WTC11 (cell line): Measurements from ENCODE around the gene PDYN.

Experiments used
- NFYB ChIP-seq: sonication (generic); formaldehyde crosslinking; conservative IDR thresholded peaks from 2 replicates; pipeline ENCODE4 v1.8.0; 2022; ENCODE audit warnings: low read depth, missing genetic modification reagents
- TCF7 ChIP-seq: sonication (generic); formaldehyde crosslinking; IDR thresholded peaks from 2 replicates; pipeline ENCODE4 v1.8.0; 2022; ENCODE audit warnings: mild to moderate bottlenecking, low read depth, missing genetic modification reagents, moderate library complexity
- TEAD1 ChIP-seq: sonication (generic); formaldehyde crosslinking; IDR thresholded peaks from 2 replicates; pipeline ENCODE4 v1.8.0; 2022; ENCODE audit warnings: mild to moderate bottlenecking, missing genetic modification reagents
- TF ChIP-seq, protein P1 (sequence below): fragments of 200-600 bp; IDR thresholded peaks from 2 replicates; pipeline ENCODE4 v1.8.0; 2022; ENCODE audit warnings: antibody characterized with exemption
- TF ChIP-seq, protein P2 (sequence below): sonication (generic); formaldehyde crosslinking; IDR thresholded peaks from 2 replicates; pipeline ENCODE4 v1.8.1; 2022; ENCODE audit warnings: low read depth, missing genetic modification reagents, borderline replicate concordance
- TF ChIP-seq, protein P3 (sequence below): sonication (generic); formaldehyde crosslinking; IDR thresholded peaks from 2 replicates; pipeline ENCODE4 v1.8.0; 2022; ENCODE audit warnings: mild to moderate bottlenecking, missing genetic modification reagents
- TF ChIP-seq, protein P4 (sequence below): sonication (generic); formaldehyde crosslinking; conservative IDR thresholded peaks from 2 replicates; pipeline ENCODE4 v1.8.1; 2022; ENCODE audit warnings: mild to moderate bottlenecking, missing genetic modification reagents
- TF ChIP-seq, protein P5 (sequence below): sonication (generic); formaldehyde crosslinking; IDR thresholded peaks from 2 replicates; pipeline ENCODE4 v1.8.1; 2023; ENCODE audit warnings: mild to moderate bottlenecking, missing genetic modification reagents, moderate library complexity
- TF ChIP-seq, protein P6 (sequence below): sonication (generic); formaldehyde crosslinking; conservative IDR thresholded peaks from 2 replicates; pipeline ENCODE4 v1.8.1; 2023; ENCODE audit warnings: mild to moderate bottlenecking, low read depth, missing genetic modification reagents, moderate library complexity
- TF ChIP-seq, protein P7 (sequence below): sonication (generic); formaldehyde crosslinking; IDR thresholded peaks from 2 replicates; pipeline ENCODE4 v1.8.0; 2023; ENCODE audit warnings: missing genetic modification reagents
- TF ChIP-seq, protein P8 (sequence below): sonication (generic); formaldehyde crosslinking; IDR thresholded peaks from 2 replicates; pipeline ENCODE4 v1.8.1; 2023; ENCODE audit warnings: mild to moderate bottlenecking, missing genetic modification reagents
- TF ChIP-seq, protein P9 (sequence below): sonication (generic); formaldehyde crosslinking; IDR thresholded peaks from 2 replicates; pipeline ENCODE4 v1.8.1; 2023; ENCODE audit warnings: mild to moderate bottlenecking, missing genetic modification reagents, borderline replicate concordance

DNA sequence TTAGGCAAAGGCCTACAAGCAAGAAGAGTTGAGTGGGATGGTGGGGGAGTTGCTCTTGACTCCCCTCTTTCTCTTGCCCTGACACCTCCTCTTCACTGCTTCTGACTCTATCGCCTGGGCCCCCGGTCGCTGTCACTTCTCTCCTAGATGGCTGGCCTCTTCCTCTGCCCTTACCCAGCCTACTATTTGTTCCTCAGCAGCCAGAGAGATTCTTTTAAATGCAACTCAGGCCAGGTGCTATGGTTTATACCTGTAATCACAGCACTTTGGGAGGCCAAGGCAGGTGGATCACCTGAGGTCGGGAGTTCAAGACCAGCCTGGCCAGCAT is 4.3 kb upstream of the PDYN start:
- TF ChIP-seq, protein P1, sequence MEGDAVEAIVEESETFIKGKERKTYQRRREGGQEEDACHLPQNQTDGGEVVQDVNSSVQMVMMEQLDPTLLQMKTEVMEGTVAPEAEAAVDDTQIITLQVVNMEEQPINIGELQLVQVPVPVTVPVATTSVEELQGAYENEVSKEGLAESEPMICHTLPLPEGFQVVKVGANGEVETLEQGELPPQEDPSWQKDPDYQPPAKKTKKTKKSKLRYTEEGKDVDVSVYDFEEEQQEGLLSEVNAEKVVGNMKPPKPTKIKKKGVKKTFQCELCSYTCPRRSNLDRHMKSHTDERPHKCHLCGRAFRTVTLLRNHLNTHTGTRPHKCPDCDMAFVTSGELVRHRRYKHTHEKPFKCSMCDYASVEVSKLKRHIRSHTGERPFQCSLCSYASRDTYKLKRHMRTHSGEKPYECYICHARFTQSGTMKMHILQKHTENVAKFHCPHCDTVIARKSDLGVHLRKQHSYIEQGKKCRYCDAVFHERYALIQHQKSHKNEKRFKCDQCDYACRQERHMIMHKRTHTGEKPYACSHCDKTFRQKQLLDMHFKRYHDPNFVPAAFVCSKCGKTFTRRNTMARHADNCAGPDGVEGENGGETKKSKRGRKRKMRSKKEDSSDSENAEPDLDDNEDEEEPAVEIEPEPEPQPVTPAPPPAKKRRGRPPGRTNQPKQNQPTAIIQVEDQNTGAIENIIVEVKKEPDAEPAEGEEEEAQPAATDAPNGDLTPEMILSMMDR: no peak
- TF ChIP-seq TCF7 (CRISPR knock-in tag) (no peak), TEAD1 (CRISPR knock-in tag) (no peak), NFYB (no peak)
- TF ChIP-seq, protein P2, sequence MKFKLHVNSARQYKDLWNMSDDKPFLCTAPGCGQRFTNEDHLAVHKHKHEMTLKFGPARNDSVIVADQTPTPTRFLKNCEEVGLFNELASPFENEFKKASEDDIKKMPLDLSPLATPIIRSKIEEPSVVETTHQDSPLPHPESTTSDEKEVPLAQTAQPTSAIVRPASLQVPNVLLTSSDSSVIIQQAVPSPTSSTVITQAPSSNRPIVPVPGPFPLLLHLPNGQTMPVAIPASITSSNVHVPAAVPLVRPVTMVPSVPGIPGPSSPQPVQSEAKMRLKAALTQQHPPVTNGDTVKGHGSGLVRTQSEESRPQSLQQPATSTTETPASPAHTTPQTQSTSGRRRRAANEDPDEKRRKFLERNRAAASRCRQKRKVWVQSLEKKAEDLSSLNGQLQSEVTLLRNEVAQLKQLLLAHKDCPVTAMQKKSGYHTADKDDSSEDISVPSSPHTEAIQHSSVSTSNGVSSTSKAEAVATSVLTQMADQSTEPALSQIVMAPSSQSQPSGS (CRISPR knock-in tag): no peak
- TF ChIP-seq, protein P3, sequence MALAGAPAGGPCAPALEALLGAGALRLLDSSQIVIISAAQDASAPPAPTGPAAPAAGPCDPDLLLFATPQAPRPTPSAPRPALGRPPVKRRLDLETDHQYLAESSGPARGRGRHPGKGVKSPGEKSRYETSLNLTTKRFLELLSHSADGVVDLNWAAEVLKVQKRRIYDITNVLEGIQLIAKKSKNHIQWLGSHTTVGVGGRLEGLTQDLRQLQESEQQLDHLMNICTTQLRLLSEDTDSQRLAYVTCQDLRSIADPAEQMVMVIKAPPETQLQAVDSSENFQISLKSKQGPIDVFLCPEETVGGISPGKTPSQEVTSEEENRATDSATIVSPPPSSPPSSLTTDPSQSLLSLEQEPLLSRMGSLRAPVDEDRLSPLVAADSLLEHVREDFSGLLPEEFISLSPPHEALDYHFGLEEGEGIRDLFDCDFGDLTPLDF (CRISPR knock-in tag): no peak
- TF ChIP-seq, protein P4, sequence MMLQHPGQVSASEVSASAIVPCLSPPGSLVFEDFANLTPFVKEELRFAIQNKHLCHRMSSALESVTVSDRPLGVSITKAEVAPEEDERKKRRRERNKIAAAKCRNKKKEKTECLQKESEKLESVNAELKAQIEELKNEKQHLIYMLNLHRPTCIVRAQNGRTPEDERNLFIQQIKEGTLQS: no peak
- TF ChIP-seq, protein P5, sequence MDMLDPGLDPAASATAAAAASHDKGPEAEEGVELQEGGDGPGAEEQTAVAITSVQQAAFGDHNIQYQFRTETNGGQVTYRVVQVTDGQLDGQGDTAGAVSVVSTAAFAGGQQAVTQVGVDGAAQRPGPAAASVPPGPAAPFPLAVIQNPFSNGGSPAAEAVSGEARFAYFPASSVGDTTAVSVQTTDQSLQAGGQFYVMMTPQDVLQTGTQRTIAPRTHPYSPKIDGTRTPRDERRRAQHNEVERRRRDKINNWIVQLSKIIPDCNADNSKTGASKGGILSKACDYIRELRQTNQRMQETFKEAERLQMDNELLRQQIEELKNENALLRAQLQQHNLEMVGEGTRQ: no peak
- TF ChIP-seq, protein P6, sequence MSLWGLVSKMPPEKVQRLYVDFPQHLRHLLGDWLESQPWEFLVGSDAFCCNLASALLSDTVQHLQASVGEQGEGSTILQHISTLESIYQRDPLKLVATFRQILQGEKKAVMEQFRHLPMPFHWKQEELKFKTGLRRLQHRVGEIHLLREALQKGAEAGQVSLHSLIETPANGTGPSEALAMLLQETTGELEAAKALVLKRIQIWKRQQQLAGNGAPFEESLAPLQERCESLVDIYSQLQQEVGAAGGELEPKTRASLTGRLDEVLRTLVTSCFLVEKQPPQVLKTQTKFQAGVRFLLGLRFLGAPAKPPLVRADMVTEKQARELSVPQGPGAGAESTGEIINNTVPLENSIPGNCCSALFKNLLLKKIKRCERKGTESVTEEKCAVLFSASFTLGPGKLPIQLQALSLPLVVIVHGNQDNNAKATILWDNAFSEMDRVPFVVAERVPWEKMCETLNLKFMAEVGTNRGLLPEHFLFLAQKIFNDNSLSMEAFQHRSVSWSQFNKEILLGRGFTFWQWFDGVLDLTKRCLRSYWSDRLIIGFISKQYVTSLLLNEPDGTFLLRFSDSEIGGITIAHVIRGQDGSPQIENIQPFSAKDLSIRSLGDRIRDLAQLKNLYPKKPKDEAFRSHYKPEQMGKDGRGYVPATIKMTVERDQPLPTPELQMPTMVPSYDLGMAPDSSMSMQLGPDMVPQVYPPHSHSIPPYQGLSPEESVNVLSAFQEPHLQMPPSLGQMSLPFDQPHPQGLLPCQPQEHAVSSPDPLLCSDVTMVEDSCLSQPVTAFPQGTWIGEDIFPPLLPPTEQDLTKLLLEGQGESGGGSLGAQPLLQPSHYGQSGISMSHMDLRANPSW (CRISPR knock-in tag): no peak
- TF ChIP-seq, protein P7, sequence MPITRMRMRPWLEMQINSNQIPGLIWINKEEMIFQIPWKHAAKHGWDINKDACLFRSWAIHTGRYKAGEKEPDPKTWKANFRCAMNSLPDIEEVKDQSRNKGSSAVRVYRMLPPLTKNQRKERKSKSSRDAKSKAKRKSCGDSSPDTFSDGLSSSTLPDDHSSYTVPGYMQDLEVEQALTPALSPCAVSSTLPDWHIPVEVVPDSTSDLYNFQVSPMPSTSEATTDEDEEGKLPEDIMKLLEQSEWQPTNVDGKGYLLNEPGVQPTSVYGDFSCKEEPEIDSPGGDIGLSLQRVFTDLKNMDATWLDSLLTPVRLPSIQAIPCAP (CRISPR knock-in tag): no peak
- TF ChIP-seq, protein P8, sequence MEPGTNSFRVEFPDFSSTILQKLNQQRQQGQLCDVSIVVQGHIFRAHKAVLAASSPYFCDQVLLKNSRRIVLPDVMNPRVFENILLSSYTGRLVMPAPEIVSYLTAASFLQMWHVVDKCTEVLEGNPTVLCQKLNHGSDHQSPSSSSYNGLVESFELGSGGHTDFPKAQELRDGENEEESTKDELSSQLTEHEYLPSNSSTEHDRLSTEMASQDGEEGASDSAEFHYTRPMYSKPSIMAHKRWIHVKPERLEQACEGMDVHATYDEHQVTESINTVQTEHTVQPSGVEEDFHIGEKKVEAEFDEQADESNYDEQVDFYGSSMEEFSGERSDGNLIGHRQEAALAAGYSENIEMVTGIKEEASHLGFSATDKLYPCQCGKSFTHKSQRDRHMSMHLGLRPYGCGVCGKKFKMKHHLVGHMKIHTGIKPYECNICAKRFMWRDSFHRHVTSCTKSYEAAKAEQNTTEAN (CRISPR knock-in tag): no peak
- TF ChIP-seq, protein P9, sequence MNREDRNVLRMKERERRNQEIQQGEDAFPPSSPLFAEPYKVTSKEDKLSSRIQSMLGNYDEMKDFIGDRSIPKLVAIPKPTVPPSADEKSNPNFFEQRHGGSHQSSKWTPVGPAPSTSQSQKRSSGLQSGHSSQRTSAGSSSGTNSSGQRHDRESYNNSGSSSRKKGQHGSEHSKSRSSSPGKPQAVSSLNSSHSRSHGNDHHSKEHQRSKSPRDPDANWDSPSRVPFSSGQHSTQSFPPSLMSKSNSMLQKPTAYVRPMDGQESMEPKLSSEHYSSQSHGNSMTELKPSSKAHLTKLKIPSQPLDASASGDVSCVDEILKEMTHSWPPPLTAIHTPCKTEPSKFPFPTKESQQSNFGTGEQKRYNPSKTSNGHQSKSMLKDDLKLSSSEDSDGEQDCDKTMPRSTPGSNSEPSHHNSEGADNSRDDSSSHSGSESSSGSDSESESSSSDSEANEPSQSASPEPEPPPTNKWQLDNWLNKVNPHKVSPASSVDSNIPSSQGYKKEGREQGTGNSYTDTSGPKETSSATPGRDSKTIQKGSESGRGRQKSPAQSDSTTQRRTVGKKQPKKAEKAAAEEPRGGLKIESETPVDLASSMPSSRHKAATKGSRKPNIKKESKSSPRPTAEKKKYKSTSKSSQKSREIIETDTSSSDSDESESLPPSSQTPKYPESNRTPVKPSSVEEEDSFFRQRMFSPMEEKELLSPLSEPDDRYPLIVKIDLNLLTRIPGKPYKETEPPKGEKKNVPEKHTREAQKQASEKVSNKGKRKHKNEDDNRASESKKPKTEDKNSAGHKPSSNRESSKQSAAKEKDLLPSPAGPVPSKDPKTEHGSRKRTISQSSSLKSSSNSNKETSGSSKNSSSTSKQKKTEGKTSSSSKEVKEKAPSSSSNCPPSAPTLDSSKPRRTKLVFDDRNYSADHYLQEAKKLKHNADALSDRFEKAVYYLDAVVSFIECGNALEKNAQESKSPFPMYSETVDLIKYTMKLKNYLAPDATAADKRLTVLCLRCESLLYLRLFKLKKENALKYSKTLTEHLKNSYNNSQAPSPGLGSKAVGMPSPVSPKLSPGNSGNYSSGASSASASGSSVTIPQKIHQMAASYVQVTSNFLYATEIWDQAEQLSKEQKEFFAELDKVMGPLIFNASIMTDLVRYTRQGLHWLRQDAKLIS (CRISPR knock-in tag): no peak
